HepG2 (cell line): ENCODE data around the gene ACSL1. TPM values are rescaled to one million over a fixed set of nuclear protein-coding genes. Genes with fewer than 3 reads are reported as not detected.

Experiments
- ATAC-seq: fragments of 200-7000 bp; cut with Tn5 transposase; 3 replicates; pipeline ENCODE4 v1.9.1; 2020; ENCODE audit warnings: mild to moderate bottlenecking, moderate library complexity
- BruUV-seq: library from RNA; stranded (reverse); fragments of 400-500 nt; replicated peaks from 2 replicates; lab custom pipeline; 2021; lab: Mats Ljungman, UMichigan
- CTCF ChIA-PET: fragments of 300-600 bp; formaldehyde crosslinking; extraction: SDS; loops from one replicate; lab custom pipeline; 2021; ENCODE audit warnings: low total read pairs, inconsistent platforms, low intra/inter-chr PET ratio; lab: Yijun Ruan, JAX
- POLR2A ChIA-PET: fragments of 350-600 bp; sonication (Branson Sonifier 250); formaldehyde crosslinking; loops from one replicate; lab custom pipeline; 2020; ENCODE audit warnings: antibody characterized with exemption, inconsistent platforms; lab: Yijun Ruan, JAX
- DNase-seq: peaks from one replicate; pipeline ENCODE4 v3.0.0-alpha.2; 2015; ENCODE audit warnings: low spot score
- FAIRE-seq: peaks from 3 replicates; lab custom pipeline; 2011; peaks lifted over from hg19 to GRCh38; lab: Jason Lieb, UNC
- H2AFZ ChIP-seq: one replicate; pipeline ENCODE4 v1.6.1; 2011; ENCODE audit warnings: low read length, inconsistent platforms
- H3K27ac ChIP-seq: fragments of 300-600 bp; 3 replicates; pipeline ENCODE4 v1.8.0; 2011; ENCODE audit warnings: mixed run types, mild to moderate bottlenecking, mixed read lengths, low read length, inconsistent platforms; ENCODE audit not compliant: insufficient read depth; ENCODE audit errors: extremely low read length
- H3K27me3 ChIP-seq, 2 experiments: fragments of 200-600 bp in 1 of 2; 2 replicates in 1 of 2; 3 replicates in 1 of 2; pipeline versions ENCODE4 v1.6.0 to v1.8.0; 2011; ENCODE audit warnings: low read length in 2 of 2, mild to moderate bottlenecking in 2 of 2, moderate library complexity in 2 of 2, inconsistent platforms in 1 of 2; ENCODE audit not compliant: insufficient read depth in 2 of 2, control insufficient read depth in 1 of 2
- H3K36me3 ChIP-seq, 2 experiments: fragments of 200-600 bp in 1 of 2; replicated peaks in 1 of 2; 2 replicates in 1 of 2; 3 replicates in 1 of 2; pipeline versions ENCODE4 v1.5.1 to v1.8.0; 2011; ENCODE audit warnings: low read length in 2 of 2, inconsistent platforms in 1 of 2; ENCODE audit not compliant: insufficient read depth in 2 of 2, control insufficient read depth in 1 of 2
- H3K4me1 ChIP-seq: 2 replicates; pipeline ENCODE4 v1.5.1; 2012; ENCODE audit warnings: low read length, inconsistent platforms; ENCODE audit not compliant: insufficient read depth
- H3K4me2 ChIP-seq: 2 replicates; pipeline ENCODE4 v1.6.0; 2011; ENCODE audit warnings: low read depth, low read length, inconsistent platforms
- H3K4me3 ChIP-seq, 3 experiments: fragments of 200-600 bp in 1 of 3; sonication (generic), shearing (Covaris generic) in 1 of 3; replicated peaks in 1 of 3; 2 replicates each; pipeline ENCODE4 v1.5.1; 2011 to 2016; ENCODE audit warnings: low read length in 3 of 3, inconsistent platforms in 2 of 3, low read depth in 2 of 3, mild to moderate bottlenecking in 2 of 3, control low read depth in 1 of 3, mixed read lengths in 1 of 3; ENCODE audit not compliant: insufficient read depth in 1 of 3
- H3K79me2 ChIP-seq: one replicate; pipeline ENCODE4 v1.6.1; 2011; ENCODE audit warnings: low read length, inconsistent platforms; ENCODE audit not compliant: insufficient read depth
- H3K9ac ChIP-seq: 2 replicates; pipeline ENCODE4 v1.6.0; 2011; ENCODE audit warnings: mild to moderate bottlenecking, low read depth, low read length, inconsistent platforms; ENCODE audit not compliant: insufficient read depth
- H3K9me3 ChIP-seq: 2 replicates; pipeline ENCODE4 v1.5.1; 2012; ENCODE audit warnings: mild to moderate bottlenecking, low read length
- H4K20me1 ChIP-seq: 2 replicates; pipeline ENCODE4 v1.6.0; 2011; ENCODE audit warnings: inconsistent platforms, mild to moderate bottlenecking, low read length, moderate library complexity; ENCODE audit not compliant: insufficient read depth
- CHCHD3 ChIP-seq: sonication (generic); formaldehyde crosslinking; IDR thresholded peaks from 2 replicates; pipeline ENCODE4 v1.8.0; 2022; ENCODE audit warnings: mild to moderate bottlenecking, missing genetic modification reagents, moderate library complexity
- ELK4 ChIP-seq: sonication (generic); formaldehyde crosslinking; IDR thresholded peaks from 2 replicates; pipeline ENCODE4 v1.9.0; 2021; ENCODE audit warnings: missing genetic modification reagents, borderline replicate concordance
- GPBP1L1 ChIP-seq: sonication (generic); formaldehyde crosslinking; IDR thresholded peaks from 2 replicates; pipeline ENCODE4 v1.5.0; 2020; ENCODE audit warnings: mild to moderate bottlenecking, missing genetic modification reagents
- HOXD1 ChIP-seq: sonication (generic); formaldehyde crosslinking; IDR thresholded peaks from 2 replicates; pipeline ENCODE4 v1.5.0; 2020; ENCODE audit warnings: missing genetic modification reagents
- IRF9 ChIP-seq: sonication (generic); formaldehyde crosslinking; IDR thresholded peaks from 2 replicates; pipeline ENCODE4 v1.8.0; 2022; ENCODE audit warnings: missing genetic modification reagents, mild to moderate bottlenecking, borderline replicate concordance
- KLF9 ChIP-seq: IDR thresholded peaks from 2 replicates; pipeline ENCODE4 v1.6.1; 2016; ENCODE audit warnings: low read depth
- SMYD3 ChIP-seq: sonication (generic); formaldehyde crosslinking; IDR thresholded peaks from 2 replicates; pipeline ENCODE4 v1.8.1; 2023; ENCODE audit warnings: mild to moderate bottlenecking, missing genetic modification reagents
- SP5 ChIP-seq: IDR thresholded peaks from 2 replicates; pipeline ENCODE4 v1.6.1; 2016; ENCODE audit warnings: low read depth, borderline replicate concordance
- ZNF101 ChIP-seq: sonication (generic); formaldehyde crosslinking; IDR thresholded peaks from 2 replicates; pipeline ENCODE4 v1.4.0; 2020; ENCODE audit warnings: mild to moderate bottlenecking, low read depth, missing genetic modification reagents, borderline replicate concordance
- ZNF329 ChIP-seq: sonication (generic); formaldehyde crosslinking; IDR thresholded peaks from 2 replicates; pipeline ENCODE4 v1.9.0; 2021; ENCODE audit warnings: low read depth, mild to moderate bottlenecking, missing genetic modification reagents
- ZNF451 ChIP-seq: sonication (generic); formaldehyde crosslinking; IDR thresholded peaks from 2 replicates; pipeline ENCODE4 v1.5.0; 2020; ENCODE audit warnings: mild to moderate bottlenecking, missing genetic modification reagents
- ZNF549 ChIP-seq: sonication (generic); formaldehyde crosslinking; IDR thresholded peaks from 2 replicates; pipeline ENCODE4 v1.5.0; 2020; ENCODE audit warnings: missing genetic modification reagents
- ZNF660 ChIP-seq: sonication (generic); formaldehyde crosslinking; IDR thresholded peaks from 2 replicates; pipeline ENCODE4 v1.5.1; 2020; ENCODE audit warnings: mild to moderate bottlenecking, low read depth, missing genetic modification reagents, borderline replicate concordance
- ZNF678 ChIP-seq: sonication (generic); formaldehyde crosslinking; IDR thresholded peaks from 2 replicates; pipeline ENCODE4 v1.4.0; 2020; ENCODE audit warnings: mild to moderate bottlenecking, missing genetic modification reagents
- WGBS: methylation state at CpG from one replicate; pipeline ENCODE4 v1.1.6; 2017; ENCODE audit warnings: low lambda C conversion rate; 5-methylcytosine and 5-hydroxymethylcytosine counted together
- in situ Hi-C: cut with HindIII; loops from 2 replicates; pipeline ENCODE4 v1.10.0; 2017; ENCODE audit warnings: low pct_unique_long_range_greater_than_20kb; ENCODE audit not compliant: extremely low pct_ligation_motif_present
- intact Hi-C: fragments of 100-400 bp; cut with micrococcal nuclease; formaldehyde crosslinking; loops from one replicate; pipeline ENCODE4 v1.10.0; 2022; ENCODE audit not compliant: unreplicated experiment
- polyA plus RNA-seq, 8 experiments: library from polyadenylated mRNA; depleted of rRNA in 3 of 8; stranded (reverse) in 7 of 8; unstranded in 1 of 8; fragments of >200 nt; fragmentation: Illumina TruSeq in 4 of 8; extraction: Trizol in 4 of 8; gene quantifications; 2 replicates each; pipeline versions ENCODE4 v1.2.1 to v1.2.3, GENCODE V29; 2011 to 2016; ENCODE audit warnings: low read depth in 4 of 8, missing spikeins in 1 of 8, mixed read lengths in 1 of 8; ENCODE audit not compliant: insufficient read depth in 1 of 8
- total RNA-seq, 5 experiments: library from RNA; depleted of rRNA; stranded (reverse); fragments of >200 nt; fragmentation: Illumina TruSeq; extraction: Trizol; gene quantifications; 2 replicates each; pipeline ENCODE4 v1.2.3, GENCODE V29; 2016; ENCODE audit warnings: low read depth in 1 of 5

Gene ACSL1
- total and polyA plus RNA-seq, 2 of the 13 experiments (the other 11 are each of a cell fraction or from before 2014, with no cell fraction given) = 10.0 to 29.8 TPM

GRCh38 chr4:184766446-184766845 lies 59.3 kb downstream of the ACSL1 start:
- H3K4me3 ChIP-seq = no peak overlapping the region
- in situ Hi-C loops (no loop called here), intact Hi-C loops (no loop called here)
- H4K20me1 ChIP-seq = no peaks in the 10 kb centered on the region
- ChIA-PET POLR2A (no interaction called here), CTCF (no interaction called here)
- BruUV-seq = no TSS peak
- FAIRE-seq (no peak), ATAC-seq (no peak), DNase-seq (no peak)
- H3K79me2 ChIP-seq = no peaks in the 10 kb centered on the region
- H3K9me3 ChIP-seq = no peaks in the 10 kb centered on the region
- H3K36me3 ChIP-seq = peaks cover 7 to 33% of the 10 kb centered on the region in 2 experiments
- no peak overlapping the region for H3K9ac ChIP-seq
- no peaks in the 10 kb centered on the region for H3K27me3 ChIP-seq
- 97% methylated on average over 9 of the region's 9 CpGs for WGBS
- H3K4me1 ChIP-seq = no peaks in the 10 kb centered on the region
- no peak overlapping the region for H3K27ac ChIP-seq
- no peak overlapping the region for H3K4me2 ChIP-seq
- TF ChIP-seq KLF9 (CRISPR knock-in tag) = no peak
- TF ChIP-seq ZNF451 (CRISPR knock-in tag) = no peak
- TF ChIP-seq ZNF678 (CRISPR knock-in tag) = no peak
- TF ChIP-seq CHCHD3 = no peak
- TF ChIP-seq ELK4 (CRISPR knock-in tag) = no peak
- no peak for TF ChIP-seq IRF9
- no peak for TF ChIP-seq ZNF329 (CRISPR knock-in tag)
- TF ChIP-seq SP5 (CRISPR knock-in tag) = no peak
- TF ChIP-seq ZNF549 (CRISPR knock-in tag) = no peak
- TF ChIP-seq ZNF660 = no peak
- no peak for TF ChIP-seq SMYD3
- TF ChIP-seq GPBP1L1 (CRISPR knock-in tag) = no peak
- TF ChIP-seq ZNF101 (CRISPR knock-in tag) = no peak
- no peak for TF ChIP-seq HOXD1 (CRISPR knock-in tag)
- H2AFZ ChIP-seq = no peak overlapping the region
